Endothelial cell of umbilical vein (primary cell): ENCODE data around the gene TARBP1. TPM values are rescaled to one million over a fixed set of nuclear protein-coding genes. Genes with fewer than 3 reads are reported as not detected.

ENCODE experiments used
- BruUV-seq: library from RNA; stranded (reverse); fragments of 400-500 nt; replicated peaks from 2 replicates; lab custom pipeline; 2021; lab: Mats Ljungman, UMichigan
- CTCF ChIA-PET: fragments of 300-600, 350-600 bp; sonication (Branson Sonifier 250); formaldehyde crosslinking; loops from one replicate; lab custom pipeline; 2021; ENCODE audit warnings: antibody characterized with exemption, inconsistent platforms; lab: Charles Lee
- POLR2A ChIA-PET: fragments of 300-600, 350-600 bp; sonication (Branson Sonifier 250); formaldehyde crosslinking; loops from one replicate; lab custom pipeline; 2021; ENCODE audit warnings: antibody characterized with exemption, inconsistent platforms; lab: Charles Lee
- DNase-seq: peaks from one replicate; pipeline ENCODE4 v3.0.0-alpha.2; 2011; ENCODE audit warnings: low read depth, low spot score
- FAIRE-seq: peaks from 2 replicates; lab custom pipeline; 2011; peaks lifted over from hg19 to GRCh38; lab: Jason Lieb, UNC
- H2AFZ ChIP-seq: 2 replicates; pipeline ENCODE4 v1.6.0; 2012; ENCODE audit warnings: low read depth, low read length, control low read depth, inconsistent platforms
- H3K27ac ChIP-seq: 2 replicates; pipeline ENCODE4 v1.5.1; 2011; ENCODE audit warnings: low read depth, mild to moderate bottlenecking, control low read depth, low read length, moderate library complexity; ENCODE audit not compliant: insufficient read depth
- H3K27me3 ChIP-seq, 2 experiments: 2 replicates each; pipeline versions ENCODE4 v1.6.0 to v1.6.1; 2011; ENCODE audit warnings: low read length in 2 of 2, mixed read lengths in 1 of 2; ENCODE audit not compliant: control insufficient read depth in 2 of 2, insufficient read depth in 2 of 2
- H3K36me3 ChIP-seq, 2 experiments: 2 replicates in 1 of 2; 3 replicates in 1 of 2; pipeline ENCODE4 v1.5.1; 2011; ENCODE audit warnings: low read length in 2 of 2, mild to moderate bottlenecking in 1 of 2, moderate library complexity in 1 of 2; ENCODE audit not compliant: control insufficient read depth in 2 of 2, insufficient read depth in 2 of 2; ENCODE audit errors: extremely low read depth in 1 of 2
- H3K4me1 ChIP-seq: 3 replicates; pipeline ENCODE4 v1.5.1; 2011; ENCODE audit warnings: mild to moderate bottlenecking, low read length; ENCODE audit not compliant: control insufficient read depth, insufficient read depth; ENCODE audit errors: extremely low read depth
- H3K4me2 ChIP-seq: 2 replicates; pipeline ENCODE4 v1.6.1; 2011; ENCODE audit warnings: low read length, control low read depth, mixed read lengths; ENCODE audit not compliant: insufficient read depth
- H3K4me3 ChIP-seq, 3 experiments: fragments of 200-600 bp in 1 of 3; sonication (generic), shearing (Covaris generic) in 1 of 3; replicated peaks in 1 of 3; 2 replicates each; pipeline ENCODE4 v1.5.1; 2011 to 2016; ENCODE audit warnings: control low read depth in 3 of 3, low read length in 3 of 3, mild to moderate bottlenecking in 2 of 3, inconsistent platforms in 1 of 3, low read depth in 1 of 3, moderate library complexity in 1 of 3; ENCODE audit not compliant: insufficient read depth in 1 of 3
- H3K79me2 ChIP-seq: 2 replicates; pipeline ENCODE4 v1.6.0; 2012; ENCODE audit warnings: low read length, inconsistent platforms; ENCODE audit not compliant: control insufficient read depth, insufficient read depth
- H3K9ac ChIP-seq: replicated peaks from 2 replicates; pipeline ENCODE3; 2011; ENCODE audit warnings: low read length, control low read depth; ENCODE audit not compliant: insufficient read depth; ENCODE audit errors: extremely low read depth
- H3K9me1 ChIP-seq: replicated peaks from 3 replicates; pipeline ENCODE4 v1.6.0; 2011; ENCODE audit warnings: mild to moderate bottlenecking, low read length; ENCODE audit not compliant: control insufficient read depth, insufficient read depth; ENCODE audit errors: extremely low read depth
- H3K9me3 ChIP-seq: replicated peaks from 2 replicates; pipeline ENCODE4 v1.5.1; 2012; ENCODE audit warnings: low read length, inconsistent platforms; ENCODE audit not compliant: control insufficient read depth, insufficient read depth
- H4K20me1 ChIP-seq: replicated peaks from 2 replicates; pipeline ENCODE3; 2011; ENCODE audit warnings: mild to moderate bottlenecking, low read length; ENCODE audit not compliant: control insufficient read depth, insufficient read depth; ENCODE audit errors: extremely low read depth
- EZH2 ChIP-seq: IDR thresholded peaks from 2 replicates; pipeline ENCODE4 v1.6.1; 2012; ENCODE audit warnings: borderline replicate concordance, low read depth, mild to moderate bottlenecking, moderate library complexity, low read length, inconsistent platforms; ENCODE audit not compliant: severe bottlenecking
- FOS ChIP-seq: IDR thresholded peaks from 2 replicates; pipeline ENCODE4 v1.6.1; 2011; ENCODE audit warnings: mild to moderate bottlenecking, low read length, moderate library complexity, borderline replicate concordance; ENCODE audit not compliant: insufficient read depth
- GATA2 ChIP-seq: IDR thresholded peaks from 2 replicates; pipeline ENCODE4 v1.7.0; 2011; ENCODE audit warnings: low read depth, mild to moderate bottlenecking, moderate library complexity, mixed read lengths, low read length; ENCODE audit not compliant: insufficient read length, insufficient read depth
- JUN ChIP-seq: IDR thresholded peaks from 2 replicates; pipeline ENCODE4 v1.6.1; 2011; ENCODE audit warnings: borderline replicate concordance, low read depth; ENCODE audit not compliant: insufficient read length, insufficient read depth
- MAX ChIP-seq: IDR thresholded peaks from 2 replicates; pipeline ENCODE4 v1.6.1; 2011; ENCODE audit not compliant: insufficient read depth, insufficient read length
- MYC ChIP-seq: IDR thresholded peaks from one replicate; pipeline ENCODE4 v1.6.1; 2011; ENCODE audit warnings: mild to moderate bottlenecking, low read depth, low read length
- POLR2A ChIP-seq: IDR thresholded peaks from 2 replicates; pipeline ENCODE4 v1.6.1; 2012; ENCODE audit warnings: low read depth, mild to moderate bottlenecking, control low read depth, low read length
- POLR2AphosphoS5 ChIP-seq: IDR thresholded peaks from 2 replicates; pipeline ENCODE4 v1.6.1; 2012; ENCODE audit warnings: low read depth, mild to moderate bottlenecking, control low read depth, low read length, moderate library complexity; ENCODE audit not compliant: insufficient read depth
- dilution Hi-C: fragments of 300-500 bp; cut with MboI; formaldehyde crosslinking; loops from one replicate; pipeline ENCODE4 v1.15.0; 2019; ENCODE audit warnings: low sequenced_read_pairs; ENCODE audit not compliant: extremely low pct_ligation_motif_present
- intact Hi-C: fragments of 100-400 bp; cut with micrococcal nuclease; formaldehyde crosslinking; loops from one replicate; pipeline ENCODE4 v1.10.0; 2022
- polyA plus RNA-seq, 4 experiments: library from polyadenylated mRNA; depleted of rRNA in 3 of 4; stranded (reverse) in 3 of 4; unstranded in 1 of 4; fragments of >200 nt; gene quantifications; 2 replicates each; pipeline versions ENCODE4 v1.2.1 to v1.2.3, GENCODE V29; 2011 to 2012; ENCODE audit warnings: missing spikeins in 1 of 4
- total RNA-seq: library from RNA; stranded (reverse); gene quantifications from 2 replicates; pipeline ENCODE4 v1.2.3, GENCODE V29; 2021
- TF ChIP-seq, protein P1 (sequence below), 2 donors: IDR thresholded peaks; 1 replicate in 1 of 2; 2 replicates in 1 of 2; pipeline ENCODE4 v1.5.1; 2011; ENCODE audit warnings: low read length in 2 of 2, mild to moderate bottlenecking in 2 of 2, moderate library complexity in 2 of 2, control low read depth in 1 of 2, inconsistent platforms in 1 of 2, low read depth in 1 of 2; ENCODE audit not compliant: insufficient read depth in 1 of 2; ENCODE audit errors: extremely low read depth in 1 of 2

TARBP1 gene
- total and polyA plus RNA-seq, 2 donors (not counting 3 experiments of a cell fraction or from before 2014, with no cell fraction given) = 17.3 to 23.4 TPM

GRCh38 chr1:234408757-234409156 lies 70.2 kb downstream of the TARBP1 start:
- H3K36me3 ChIP-seq = peaks cover 0 to 6% of the 10 kb centered on the region in 2 experiments
- dilution Hi-C loops = no loop called here
- no peak overlapping the region for H3K4me2 ChIP-seq
- H3K9me1 ChIP-seq = no peaks in the 10 kb centered on the region
- BruUV-seq = no TSS peak
- POLR2A ChIA-PET = no interaction called here
- FAIRE-seq (no peak), DNase-seq (no peak)
- TF ChIP-seq POLR2AphosphoS5 (no peak), GATA2 (no peak), POLR2A (no peak)
- H3K9me3 ChIP-seq = no peaks in the 10 kb centered on the region
- CTCF ChIA-PET = no interaction called here
- H3K79me2 ChIP-seq = no peaks in the 10 kb centered on the region
- H3K27me3 ChIP-seq = no peaks in the 10 kb centered on the region
- no peaks in the 10 kb centered on the region for H4K20me1 ChIP-seq
- no peaks in the 10 kb centered on the region for H3K4me1 ChIP-seq
- no peak overlapping the region for H2AFZ ChIP-seq
- H3K27ac ChIP-seq = no peak overlapping the region
- intact Hi-C loops = no loop called here
- no peak overlapping the region for H3K4me3 ChIP-seq
- H3K9ac ChIP-seq = no peak overlapping the region

DNA sequence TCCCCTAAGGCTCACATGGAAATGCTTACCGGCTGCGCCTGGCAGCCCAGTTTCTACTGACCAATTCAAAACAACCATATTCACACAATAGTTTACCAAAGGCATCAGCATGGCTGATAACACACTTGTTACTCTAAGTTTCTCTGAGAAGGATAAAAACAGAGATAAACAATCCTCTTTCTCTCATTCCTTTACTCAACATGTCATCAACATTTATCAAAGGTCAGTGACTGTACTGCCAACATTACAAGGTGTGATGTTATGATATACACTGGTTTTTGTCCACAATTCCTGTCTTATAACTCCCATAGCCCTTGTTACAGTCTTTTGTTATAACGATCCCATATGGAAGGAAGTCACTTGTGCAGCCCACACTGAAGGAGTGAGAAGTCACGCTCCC lies 72.1 kb downstream of the TARBP1 start:
- ChIA-PET CTCF (no interaction called here), POLR2A (no interaction called here)
- FAIRE-seq (no peak), DNase-seq (no peak)
- dilution Hi-C loops = no loop called here
- no peak overlapping the region for H3K4me3 ChIP-seq
- no peaks in the 10 kb centered on the region for H3K9me3 ChIP-seq
- H3K9me1 ChIP-seq = no peaks in the 10 kb centered on the region
- no peak overlapping the region for H2AFZ ChIP-seq
- no peaks in the 10 kb centered on the region for H3K4me1 ChIP-seq
- no peak overlapping the region for H3K27ac ChIP-seq
- TF ChIP-seq FOS (no peak), GATA2 (no peak), POLR2A (no peak), MAX (no peak), POLR2AphosphoS5 (no peak), MYC (no peak), JUN (no peak), EZH2 (no peak)
- TF ChIP-seq, protein P1, sequence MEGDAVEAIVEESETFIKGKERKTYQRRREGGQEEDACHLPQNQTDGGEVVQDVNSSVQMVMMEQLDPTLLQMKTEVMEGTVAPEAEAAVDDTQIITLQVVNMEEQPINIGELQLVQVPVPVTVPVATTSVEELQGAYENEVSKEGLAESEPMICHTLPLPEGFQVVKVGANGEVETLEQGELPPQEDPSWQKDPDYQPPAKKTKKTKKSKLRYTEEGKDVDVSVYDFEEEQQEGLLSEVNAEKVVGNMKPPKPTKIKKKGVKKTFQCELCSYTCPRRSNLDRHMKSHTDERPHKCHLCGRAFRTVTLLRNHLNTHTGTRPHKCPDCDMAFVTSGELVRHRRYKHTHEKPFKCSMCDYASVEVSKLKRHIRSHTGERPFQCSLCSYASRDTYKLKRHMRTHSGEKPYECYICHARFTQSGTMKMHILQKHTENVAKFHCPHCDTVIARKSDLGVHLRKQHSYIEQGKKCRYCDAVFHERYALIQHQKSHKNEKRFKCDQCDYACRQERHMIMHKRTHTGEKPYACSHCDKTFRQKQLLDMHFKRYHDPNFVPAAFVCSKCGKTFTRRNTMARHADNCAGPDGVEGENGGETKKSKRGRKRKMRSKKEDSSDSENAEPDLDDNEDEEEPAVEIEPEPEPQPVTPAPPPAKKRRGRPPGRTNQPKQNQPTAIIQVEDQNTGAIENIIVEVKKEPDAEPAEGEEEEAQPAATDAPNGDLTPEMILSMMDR (IDR thresholded peaks at IDR 0.05; ENCODE audit: extremely low read depth in 1 of 2, insufficient read depth in 1 of 2, low read depth in 1 of 2, low read length in 2 of 2) = no peak
- no TSS peak for BruUV-seq
- H3K79me2 ChIP-seq = no peaks in the 10 kb centered on the region
- intact Hi-C loops = no loop called here
- no peaks in the 10 kb centered on the region for H4K20me1 ChIP-seq
- no peak overlapping the region for H3K9ac ChIP-seq
- H3K4me2 ChIP-seq = no peak overlapping the region
- H3K27me3 ChIP-seq = no peaks in the 10 kb centered on the region
- peaks cover 0 to 4% of the 10 kb centered on the region in 2 experiments for H3K36me3 ChIP-seq
